ENCODE data around the gene PDZRN3.

The PDZRN3 gene

DNA sequence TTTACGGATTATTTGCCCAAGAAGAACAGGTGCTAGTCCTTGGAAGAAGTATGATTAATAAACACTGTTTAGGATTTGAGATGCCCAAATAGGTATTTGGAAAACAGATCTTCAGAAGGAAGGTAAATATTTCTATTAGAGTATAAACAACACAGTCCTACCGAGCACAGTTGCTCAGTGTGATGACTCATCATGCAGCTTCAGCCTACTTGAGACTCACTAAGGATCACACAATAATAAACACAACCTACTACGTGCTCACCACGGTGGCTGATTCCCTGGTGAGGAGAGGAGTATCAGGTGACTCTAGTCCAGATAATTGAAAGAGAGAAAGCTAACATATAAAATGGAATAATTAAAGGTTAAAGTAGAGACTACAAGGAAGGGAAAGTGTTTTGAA lies 72.0 kb downstream of the PDZRN3 start:
- no peak for FAIRE-seq

DNA sequence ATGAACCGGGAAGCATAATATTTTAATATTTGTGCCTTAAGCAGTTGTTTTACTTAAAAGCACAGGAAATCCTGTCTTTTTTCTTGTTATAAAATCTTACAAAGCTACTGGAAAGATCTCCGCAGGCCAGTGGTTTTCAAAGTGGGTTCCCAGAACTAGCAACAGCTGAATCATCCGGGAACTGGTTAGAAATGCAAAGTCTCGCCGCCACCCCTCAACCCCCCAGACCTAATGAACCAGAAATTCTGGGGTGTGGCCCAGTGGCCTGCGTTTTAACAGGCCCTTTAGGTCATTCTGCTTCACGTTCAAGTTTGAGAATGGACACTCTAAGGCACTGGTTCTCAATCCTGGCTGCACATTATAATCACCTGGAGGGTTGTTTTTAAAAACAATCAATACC lies 74.7 kb downstream of the PDZRN3 start:
- no peak for FAIRE-seq

DNA sequence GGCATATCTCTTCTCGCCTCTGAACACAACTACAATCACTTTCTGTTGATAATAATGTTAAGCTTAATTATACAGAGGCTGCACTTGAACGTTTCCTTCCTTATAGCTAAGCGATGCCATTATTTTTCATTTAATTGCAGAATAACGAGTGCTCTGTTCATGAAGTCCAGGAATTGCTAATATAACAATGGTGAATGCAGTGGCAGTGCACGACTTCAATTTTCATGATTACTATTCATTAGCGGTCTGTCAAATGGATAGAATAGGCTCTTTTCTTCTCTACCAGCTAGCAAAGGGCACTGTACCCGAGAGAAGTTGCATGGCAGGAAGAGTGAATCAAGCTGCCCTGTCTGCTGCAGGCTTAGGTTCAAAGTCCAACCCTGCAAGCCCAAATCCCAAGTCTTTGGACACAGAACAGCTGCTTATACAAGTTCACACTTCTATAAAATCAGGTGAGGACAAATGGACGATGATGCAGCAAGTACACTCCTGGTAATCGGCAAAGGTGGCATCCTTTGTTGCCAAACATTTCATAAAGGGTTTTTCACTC lies 75.6 kb downstream of the PDZRN3 start:
- FAIRE-seq: no peak

DNA sequence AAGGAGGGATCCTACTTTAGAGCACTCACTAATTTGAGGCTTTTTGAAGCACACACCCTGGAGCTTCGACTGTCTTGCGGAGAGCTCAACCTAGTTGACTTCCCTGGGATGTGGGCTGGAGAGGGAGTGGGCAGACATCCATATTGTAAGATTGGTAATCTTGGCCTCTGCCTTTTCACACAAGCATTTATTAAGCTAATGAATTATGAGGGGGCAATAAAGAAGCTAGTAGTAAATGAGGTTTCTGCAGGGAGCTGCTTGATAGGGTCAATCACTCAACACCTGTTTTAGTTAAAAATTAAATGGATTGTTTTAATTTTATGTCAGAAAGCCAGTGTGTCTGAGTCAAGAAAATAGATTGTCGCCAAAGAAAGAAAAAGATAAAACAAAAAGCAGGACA lies 76.3 kb downstream of the PDZRN3 start:
- no peak for FAIRE-seq

DNA sequence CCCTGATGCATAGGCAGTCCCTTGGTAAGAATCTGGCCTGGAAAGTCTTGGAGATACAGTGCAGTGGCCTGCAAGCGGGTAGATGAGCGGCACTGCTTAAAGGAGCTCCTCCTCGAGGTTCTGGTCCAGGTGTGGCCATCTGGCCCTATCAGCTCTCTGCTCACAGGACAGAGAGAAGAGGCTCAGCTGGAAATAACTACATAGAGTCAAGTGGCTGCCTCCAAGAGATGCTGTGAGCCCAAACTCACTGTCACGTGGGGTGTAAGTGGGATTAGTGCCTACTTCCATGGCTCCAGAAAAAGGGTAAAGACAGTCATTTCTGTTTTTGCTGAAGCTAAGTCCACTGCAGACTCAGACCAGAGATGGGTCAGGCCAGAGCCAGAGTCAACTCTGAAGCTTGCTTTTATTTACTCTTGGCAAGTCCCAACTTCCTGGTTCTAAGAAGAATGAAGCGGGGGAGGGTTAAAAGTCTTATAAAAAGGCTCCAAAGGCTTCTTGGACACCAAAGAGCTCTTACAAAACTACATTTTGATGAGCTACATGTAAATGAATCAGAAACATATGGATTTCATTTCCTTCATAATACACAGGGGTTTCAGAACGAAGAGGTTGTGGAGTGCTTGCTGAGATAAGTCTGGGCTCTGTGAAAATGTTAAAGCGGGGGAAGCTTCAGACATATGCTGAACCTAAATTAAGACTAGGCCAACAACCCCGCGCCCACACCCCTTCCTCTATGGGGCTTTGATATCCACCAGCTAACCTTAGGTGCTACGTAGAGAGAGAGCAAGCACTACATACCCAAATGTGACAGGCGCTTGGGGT lies 77.1 kb downstream of the PDZRN3 start:
- FAIRE-seq: peak; percentile 92

DNA sequence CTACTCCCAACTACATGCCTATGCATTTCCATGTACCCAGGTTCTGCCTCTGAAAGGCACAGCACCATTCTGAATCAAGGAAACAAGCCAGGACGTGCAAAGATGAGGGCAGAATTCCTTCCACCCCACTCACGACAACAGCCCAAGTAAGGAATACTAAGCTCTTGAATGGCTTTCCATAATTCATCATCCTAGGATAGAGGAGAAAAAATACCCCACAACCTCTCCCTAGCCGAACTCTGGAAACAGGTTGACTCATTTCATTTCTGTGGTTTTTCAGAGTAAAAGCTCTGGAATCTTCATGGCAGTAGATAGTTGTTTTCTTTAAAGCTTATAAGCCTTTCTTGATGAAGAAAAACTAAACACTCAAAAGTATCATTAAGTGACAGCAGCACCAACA lies 77.8 kb downstream of the PDZRN3 start:
- no peak for FAIRE-seq

DNA sequence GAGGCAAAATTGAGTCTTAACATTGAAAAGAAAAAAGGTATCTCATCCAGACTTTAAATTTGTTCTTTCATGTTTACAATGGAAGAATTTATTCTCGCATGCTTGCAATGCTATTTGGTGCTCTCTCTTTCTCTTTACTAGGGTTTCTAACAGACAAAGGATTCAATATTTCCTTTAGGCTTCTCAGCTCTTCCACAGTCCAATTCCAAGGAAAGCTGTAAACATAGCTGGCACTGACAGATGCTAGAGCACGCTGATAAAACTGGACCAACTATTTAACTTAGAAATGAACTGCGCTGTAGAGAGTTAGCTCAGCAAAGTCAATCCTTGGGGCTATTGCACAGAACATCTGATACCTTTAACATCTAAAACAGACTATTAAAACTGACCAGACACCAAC lies 81.3 kb downstream of the PDZRN3 start:
- FAIRE-seq: no peak

DNA sequence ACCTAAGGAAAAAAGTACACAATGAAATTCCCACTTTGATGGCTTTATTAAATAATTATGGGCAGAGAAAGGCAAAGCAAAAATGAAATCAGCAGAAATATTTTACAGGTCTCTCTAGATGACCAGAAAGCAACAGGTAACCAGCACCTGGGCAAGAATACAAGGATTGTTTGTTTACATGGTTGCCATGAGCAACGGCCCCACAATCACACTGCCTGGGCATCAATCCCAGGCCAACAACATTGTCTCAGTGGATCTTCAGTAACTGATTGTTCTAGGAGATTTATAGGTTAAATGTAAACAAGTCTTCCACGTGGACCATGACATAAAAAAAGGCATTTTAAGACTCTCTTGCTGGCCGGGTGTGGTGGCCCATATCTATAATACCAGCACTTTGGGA lies 82.6 kb downstream of the PDZRN3 start:
- no peak for FAIRE-seq

DNA sequence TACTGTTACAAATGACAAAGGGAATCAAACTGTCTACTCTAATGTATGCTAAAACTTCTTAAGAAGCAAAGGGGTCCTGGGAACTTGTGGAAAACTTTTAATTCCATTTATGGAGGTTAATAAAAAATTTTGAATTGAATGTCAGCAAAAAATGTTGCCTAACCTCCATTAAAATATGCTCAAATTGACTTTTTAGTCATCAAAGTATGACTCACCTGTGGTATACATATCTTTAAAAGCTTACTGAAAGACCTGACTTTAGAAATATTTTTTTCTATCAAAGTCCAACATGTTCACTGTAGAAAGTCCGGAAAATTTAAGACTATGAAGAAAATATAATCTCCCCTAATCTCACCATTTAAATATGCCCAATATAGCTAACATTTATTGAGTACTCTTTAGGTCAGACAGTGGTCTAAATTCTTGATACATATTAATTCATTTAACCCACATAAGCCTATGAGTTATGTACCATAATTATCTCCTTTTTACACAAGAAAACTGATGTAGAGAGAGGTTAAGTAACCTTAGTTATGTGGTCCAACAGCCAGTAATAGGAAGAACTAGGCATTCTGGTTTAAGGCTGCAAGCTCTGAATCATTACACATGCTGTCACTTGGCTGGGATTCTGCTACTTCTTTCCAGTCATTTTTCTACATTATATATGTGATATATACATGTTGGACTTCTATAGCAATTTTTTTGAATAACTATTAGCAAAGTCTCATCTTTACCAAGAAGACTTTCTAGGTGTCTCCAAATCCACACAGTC lies 83.6 kb downstream of the PDZRN3 start:
- FAIRE-seq: no peak

DNA sequence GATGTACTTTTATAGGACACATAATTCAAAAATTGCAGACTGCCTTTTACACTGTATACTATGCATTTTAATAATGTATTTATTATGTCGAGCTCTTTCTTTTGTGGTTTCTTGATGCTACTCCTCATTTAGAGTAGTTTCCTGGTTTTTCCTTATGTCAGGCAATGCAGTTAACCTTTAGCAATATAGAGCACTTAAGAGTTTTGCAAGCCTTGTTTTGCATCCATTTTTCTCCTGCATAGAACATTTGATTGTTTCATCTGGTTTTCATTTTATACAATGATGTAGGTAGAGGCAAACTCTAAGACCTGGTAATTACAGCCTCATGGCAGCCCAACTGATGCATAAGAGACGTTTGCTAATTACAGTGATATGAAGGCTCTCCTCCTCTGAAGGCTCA lies 86.3 kb downstream of the PDZRN3 start:
- no peak for FAIRE-seq

DNA sequence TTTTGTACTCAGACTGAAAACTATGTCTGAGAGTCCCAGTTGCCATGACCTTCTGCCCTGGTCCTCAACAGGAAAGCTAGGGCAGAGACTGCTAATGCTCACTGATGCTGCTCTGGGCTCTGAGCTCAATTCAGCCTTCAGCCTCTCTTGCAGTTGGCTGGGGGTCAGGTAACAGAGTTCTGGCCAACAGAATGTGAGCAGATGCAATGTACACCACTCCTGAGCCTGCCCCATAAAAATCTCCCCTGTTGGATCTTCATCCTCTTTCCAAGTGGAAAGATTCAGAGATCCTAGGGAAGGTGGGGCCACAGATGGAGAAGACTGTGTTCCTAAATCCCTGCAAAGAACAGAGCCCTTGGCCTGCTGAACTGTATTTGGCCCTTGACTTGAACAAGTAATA lies 87.8 kb downstream of the PDZRN3 start:
- FAIRE-seq: no peak

DNA sequence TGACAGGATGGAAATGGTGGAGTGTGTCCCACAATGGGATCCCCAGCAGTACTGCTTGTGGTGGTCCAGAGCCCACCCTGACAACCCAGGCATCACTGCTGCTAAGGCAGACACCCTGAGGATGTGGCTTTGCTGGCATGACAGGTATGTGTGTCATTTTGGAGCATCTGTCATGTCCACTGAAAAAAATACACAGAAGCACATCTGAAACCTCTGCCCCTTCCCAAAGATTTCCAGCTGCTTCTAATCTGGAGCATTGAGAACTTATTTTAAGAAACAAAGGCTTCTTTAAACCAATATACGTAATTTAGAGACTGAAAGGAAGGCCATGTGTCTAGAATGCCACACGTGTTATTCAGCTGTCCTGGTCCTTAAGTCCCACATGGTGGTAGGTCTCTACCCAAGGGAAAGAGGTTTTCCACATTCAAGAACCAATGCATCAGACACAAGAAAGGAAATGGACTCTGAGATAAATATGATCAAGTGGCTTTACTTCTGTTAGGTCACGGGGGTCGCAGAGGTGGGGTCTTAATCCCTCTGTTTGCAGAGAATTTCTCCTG lies 88.3 kb downstream of the PDZRN3 start:
- no peak for FAIRE-seq

DNA sequence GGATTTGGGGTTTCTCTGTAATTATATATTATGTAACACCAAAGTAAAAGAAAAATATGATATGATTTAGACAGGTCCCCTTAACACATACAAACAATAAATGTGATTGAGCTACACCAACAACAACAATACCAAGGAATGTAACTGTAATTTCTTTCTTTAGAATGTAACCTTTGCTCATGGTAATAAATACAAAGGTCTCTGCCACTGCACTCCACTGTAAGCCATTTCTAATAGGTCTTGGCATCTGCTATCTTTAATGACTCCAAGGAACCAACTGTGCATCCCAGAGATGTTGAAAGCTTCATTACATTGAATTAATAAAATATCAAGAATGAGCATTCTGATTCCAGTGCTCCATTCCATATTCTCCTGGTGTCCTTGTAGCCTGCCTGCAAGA lies 88.8 kb downstream of the PDZRN3 start:
- FAIRE-seq: no peak

DNA sequence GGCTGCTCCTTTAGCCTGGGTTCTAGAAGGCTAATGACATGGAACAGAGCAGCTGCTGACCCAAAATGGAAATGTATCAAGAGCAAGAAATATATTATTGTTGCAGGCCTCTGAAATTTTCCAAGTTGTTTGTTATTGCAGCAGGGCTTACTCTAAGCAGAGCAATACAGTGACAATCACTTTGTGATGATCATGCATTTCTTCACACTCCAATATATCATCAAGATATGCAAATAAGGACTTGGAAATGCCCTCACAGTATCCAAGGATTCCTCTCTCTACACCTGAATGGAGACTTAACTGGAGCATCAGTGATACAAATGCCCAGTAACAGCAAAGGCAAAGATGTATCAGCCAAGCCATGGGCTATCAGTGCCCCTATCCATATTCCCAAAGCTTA lies 89.6 kb downstream of the PDZRN3 start:
- FAIRE-seq: no peak

DNA sequence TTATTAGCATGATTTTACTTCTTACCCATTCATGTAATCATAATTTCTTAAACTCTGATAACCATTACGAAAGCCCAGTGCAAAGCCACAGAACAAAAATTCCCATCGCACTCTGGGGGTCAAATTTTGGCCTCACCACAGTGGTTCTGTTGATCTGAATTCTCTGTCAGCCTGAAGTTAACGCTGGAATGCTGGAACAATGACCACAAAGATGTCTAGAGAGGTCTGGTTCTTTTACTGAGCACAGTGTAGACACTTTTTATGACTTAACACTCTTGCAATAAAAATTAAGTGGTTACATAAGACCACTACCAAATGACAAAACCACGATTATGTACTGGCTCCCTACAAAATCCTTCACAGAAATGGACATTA lies 94.7 kb downstream of the PDZRN3 start:
- FAIRE-seq: peak; percentile 18

DNA sequence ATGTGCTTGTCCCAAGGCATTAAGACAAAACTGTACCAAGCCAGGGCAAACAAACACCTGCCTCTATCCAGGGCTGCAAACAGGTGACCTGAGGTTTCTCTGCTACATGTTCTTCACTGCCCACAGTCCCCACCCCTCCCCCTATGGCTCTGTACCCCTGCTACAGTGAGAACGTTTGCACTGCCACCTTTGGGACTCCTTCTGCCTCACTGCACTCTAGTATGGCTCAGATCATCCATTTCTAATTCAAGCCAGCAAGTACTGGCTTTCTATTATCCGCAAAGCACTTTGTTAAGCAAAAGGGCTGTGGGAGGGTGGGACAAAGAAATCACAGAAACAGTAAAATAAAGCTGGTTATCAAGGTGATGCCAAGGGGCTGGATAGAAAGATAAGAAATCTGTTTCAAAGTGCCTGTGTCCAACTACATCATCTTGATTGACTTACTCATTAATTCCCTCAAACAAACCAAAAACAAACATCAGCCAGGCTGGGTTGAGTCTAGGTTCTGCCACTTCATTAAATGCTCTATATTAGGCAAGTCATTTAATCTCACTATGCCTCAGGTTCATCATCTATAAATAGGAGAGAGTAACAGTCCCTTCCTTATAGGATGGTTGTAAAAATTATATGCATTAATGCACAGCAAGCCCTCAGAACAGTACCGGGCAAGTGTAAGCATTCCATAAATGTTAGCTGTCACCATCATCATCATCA lies 95.3 kb downstream of the PDZRN3 start:
- no peak for FAIRE-seq

DNA sequence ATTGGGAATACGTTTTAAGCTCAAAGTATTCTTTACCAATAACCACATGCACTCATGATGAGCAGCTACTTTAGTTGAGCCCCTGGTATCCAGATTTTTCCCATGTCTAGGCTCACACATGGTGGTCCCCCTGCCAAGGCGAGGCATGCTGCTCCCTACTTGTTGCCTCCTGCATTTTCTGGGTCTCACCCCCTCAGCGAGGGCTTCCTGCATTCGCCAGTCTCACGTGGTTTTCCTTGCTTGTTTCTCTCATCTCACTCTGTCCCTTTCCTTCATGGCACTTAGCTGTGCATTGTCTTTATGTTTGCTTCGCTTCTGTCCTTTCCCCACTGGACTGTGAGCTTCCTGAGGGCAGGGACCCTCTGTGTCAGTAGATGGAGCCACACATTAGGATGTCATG lies 99.2 kb downstream of the PDZRN3 start:
- FAIRE-seq: no peak

DNA sequence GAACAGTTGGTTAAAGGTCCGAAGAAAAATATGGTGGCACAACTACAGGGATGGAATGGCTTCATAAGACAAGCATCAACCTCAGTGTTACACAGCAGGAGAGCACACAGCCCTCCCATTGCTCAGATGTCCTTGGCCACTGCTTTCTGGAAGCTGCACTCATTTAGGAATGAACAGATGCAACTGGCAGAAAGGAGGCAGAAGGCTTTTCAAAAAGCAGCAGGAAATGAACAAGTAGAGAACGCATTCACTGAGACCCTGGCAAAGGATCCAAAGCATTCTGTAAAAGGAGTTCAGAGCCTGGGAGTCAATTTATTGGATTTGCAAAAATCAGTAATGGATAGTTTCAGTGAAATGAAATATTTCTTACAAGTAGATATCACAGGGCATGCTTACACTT lies 101.1 kb downstream of the PDZRN3 start:
- FAIRE-seq: no peak

DNA sequence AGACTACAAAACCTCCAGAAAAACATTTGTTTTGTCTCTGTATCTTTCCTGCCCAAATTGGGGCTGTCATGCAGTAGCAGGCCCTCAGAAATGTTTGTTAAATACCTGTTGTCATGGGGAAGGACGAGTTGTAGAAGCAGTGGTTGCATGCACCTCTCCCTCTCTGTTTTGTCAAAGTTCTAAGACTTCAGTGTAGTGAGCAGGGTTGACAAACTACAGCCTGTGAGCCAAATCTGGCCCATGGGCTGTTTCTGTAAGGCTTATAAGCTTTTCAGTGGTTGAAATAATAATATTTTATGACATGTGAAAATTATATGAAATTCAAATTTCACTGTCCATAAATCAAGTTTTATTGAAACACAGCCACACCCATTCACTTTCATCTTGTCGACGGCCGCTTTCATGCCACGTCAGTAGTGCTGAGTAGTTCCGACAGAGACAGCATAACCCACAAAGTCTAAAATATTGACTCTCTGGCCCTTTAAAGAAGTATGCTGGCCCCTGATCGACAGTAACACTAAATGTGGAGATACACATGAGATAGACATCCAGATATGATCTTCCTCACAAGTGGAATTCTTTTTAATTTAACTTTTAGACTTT lies 102.9 kb downstream of the PDZRN3 start:
- no peak for FAIRE-seq

DNA sequence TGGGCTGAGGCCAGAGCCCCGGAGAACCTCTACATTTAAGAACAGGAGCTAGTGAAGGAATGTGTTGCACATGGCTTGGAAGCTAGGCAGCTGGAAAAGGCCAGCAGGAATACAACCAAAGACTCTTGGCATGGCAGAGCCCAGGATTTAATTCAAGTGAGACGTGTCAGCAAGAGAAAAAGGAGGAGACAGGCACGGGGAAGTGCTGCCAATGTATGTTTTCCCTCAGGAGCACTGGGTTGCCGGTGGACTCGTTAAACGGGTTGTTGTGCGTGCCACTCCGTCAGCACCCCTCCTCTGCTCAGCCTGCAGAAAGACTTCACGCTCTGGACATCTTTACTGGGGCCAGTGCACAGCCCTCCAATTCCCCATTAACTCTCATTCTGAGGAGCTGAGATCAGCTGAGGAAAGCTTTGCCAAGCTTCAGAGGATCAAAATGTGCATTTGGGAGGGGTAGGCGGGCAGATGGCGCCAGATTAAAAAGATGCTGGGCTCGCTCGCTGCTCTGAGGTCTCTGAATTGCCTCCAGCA lies 103.7 kb downstream of the PDZRN3 start:
- FAIRE-seq: no peak

DNA sequence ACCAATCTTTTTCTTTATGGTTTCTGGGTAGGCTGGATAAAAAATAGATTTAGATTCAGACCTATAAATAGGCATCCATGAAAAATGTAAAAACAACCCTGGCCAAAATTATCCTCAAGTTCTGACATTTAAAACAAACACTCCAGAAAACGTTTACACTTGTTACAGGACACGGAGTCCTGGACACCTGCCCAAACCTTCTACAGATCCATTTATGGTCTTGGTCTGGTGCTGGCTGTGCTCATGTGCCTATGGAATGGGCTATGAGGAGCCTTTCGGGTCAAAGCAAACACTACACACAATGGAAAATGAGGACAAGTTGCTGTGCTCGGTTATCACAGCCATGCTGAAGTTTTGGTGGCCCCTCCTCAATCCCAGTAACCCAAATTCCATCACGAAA lies 108.1 kb downstream of the PDZRN3 start:
- FAIRE-seq: no peak

DNA sequence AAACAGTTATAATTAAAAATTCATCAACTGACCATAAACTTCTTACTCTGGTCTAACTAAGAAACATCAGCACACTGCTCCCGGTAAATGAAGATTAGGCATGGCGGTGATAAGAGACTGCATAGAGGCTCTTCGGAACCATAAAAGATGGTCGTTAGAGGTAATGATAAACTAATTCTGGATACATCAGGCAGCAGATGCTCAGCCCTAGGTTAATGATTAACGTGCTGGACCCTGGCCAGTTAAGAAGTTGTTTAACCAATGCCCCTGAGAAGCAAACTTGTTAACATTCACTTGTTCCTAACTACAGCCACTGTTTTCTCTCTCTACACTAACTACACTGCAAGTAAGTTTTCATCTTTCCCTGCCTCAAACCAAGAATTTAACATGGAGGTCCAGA lies 111.5 kb downstream of the PDZRN3 start:
- FAIRE-seq: no peak

Data from endometrium (tissue), 2 donors.